Measurements from ENCODE around the gene TAPT1.
"Not testable (repeated sequence)": the region's sequence is repeated elsewhere in the genome, so short reads cannot be mapped to it uniquely, and the experiment has no call there.

Gene TAPT1

DNA sequence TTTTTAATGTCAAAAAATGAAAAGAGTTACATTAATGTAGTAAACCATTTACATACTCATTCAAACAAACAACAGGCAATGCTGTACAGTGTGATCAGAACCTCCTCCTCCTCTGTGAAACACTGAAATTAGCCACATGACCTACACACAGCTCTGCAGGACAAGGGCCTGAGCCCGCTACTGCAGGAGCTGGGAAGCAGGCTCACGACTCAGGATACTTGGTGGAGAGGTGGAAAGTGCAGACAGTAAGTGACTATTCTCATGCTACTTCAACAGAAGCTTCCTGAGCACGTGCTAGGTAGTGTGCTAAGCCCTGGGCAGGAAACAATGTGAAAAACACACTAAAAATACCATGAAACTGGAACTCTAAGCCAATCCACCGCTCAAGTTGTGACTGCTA lies 56.8 kb downstream of the TAPT1 start:
- DNase-seq (ENCODE audit: low read depth): no peak

GRCh38 chr4:16168710-16169388 lies 57.4 kb downstream of the TAPT1 start:
- no peak for DNase-seq (ENCODE audit: low read depth)

DNA sequence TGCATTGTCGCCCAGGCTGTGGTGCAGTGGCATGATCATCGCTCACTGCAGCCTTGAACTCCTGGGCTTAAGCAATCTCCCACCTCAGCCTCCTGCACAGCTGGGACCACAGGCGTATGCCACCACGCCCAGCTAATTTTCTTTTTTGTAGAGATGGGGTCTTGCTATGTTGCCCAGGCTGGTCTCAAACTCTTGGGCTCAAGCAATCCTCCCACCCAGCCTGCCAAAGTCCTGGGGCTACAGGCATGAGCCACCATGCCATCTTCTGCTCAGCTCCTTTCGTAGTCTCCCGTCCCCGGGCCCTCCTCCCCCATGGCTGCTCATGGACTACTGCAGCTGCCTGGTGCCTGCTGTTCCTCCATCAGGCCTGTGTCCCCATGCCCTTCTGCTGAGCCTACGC lies 58.1 kb downstream of the TAPT1 start:
- no peak for DNase-seq (ENCODE audit: low read depth)

GRCh38 chr4:16165931-16166330 lies 60.3 kb downstream of the TAPT1 start:
- DNase-seq (ENCODE audit: low read depth): no peak

DNA sequence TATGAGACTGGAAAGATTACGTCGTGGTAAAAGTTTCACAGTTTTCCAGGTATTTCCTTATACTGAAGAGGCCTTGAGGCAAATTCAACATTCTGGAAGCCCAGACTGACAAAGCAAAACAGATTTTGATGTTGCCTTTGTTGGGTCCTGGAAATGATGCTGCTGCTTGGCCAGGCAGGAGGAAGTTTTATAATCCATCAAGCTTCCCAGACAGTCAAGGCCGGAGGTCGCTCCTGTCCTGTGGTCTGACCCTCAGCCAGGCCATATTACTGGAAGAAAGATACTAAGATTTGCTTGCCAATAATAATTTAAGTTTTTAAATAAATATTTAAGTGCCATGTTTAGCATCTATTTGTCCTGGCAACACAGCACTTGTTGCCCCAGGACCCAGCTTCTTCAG lies 63.4 kb downstream of the TAPT1 start:
- no peak for DNase-seq (ENCODE audit: low read depth)

DNA sequence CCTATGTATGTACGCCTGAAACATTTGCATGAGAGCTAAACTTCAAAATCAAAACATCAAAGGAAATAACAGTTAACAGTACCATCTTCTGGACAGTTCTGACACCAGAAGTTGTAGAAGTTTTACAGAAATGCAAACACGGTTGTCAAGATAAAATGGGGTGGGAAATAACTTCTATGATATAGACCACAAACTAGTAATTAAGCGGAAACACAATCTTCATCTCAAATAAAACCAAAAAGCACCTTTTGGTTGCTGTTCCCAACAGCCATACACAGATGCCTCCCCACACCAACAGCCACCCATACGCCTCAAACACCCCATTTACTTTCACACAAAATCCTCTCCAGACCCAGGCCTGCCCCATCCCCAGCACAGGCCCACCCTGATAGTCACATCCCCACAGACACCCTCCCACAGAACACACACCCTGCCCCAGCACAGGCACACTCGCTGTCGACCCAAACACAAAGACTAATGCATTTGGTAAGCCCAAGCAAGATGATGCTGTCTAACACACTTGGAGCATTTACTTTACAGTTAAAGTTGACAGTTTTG lies 64.3 kb downstream of the TAPT1 start:
- DNase-seq (ENCODE audit: low read depth): no peak

DNA sequence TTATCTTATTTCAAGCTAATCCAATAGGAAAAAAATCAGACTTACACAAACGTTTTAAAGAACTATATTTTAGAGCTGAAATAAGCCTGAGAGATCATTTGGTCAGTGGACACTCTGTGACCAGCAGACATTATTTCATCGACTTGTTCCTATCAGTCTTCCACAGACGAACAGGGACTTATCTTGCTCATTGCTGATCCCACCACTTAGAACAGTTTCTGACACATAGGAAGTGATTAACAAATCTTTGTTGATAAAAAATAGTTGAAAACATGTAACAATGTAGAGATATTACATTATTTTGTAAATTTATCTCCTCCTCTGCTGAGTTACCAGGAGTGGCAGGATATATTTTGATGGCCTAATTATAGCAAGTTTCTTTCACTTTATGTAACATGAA lies 65.8 kb downstream of the TAPT1 start:
- no peak for DNase-seq (ENCODE audit: low read depth)

DNA sequence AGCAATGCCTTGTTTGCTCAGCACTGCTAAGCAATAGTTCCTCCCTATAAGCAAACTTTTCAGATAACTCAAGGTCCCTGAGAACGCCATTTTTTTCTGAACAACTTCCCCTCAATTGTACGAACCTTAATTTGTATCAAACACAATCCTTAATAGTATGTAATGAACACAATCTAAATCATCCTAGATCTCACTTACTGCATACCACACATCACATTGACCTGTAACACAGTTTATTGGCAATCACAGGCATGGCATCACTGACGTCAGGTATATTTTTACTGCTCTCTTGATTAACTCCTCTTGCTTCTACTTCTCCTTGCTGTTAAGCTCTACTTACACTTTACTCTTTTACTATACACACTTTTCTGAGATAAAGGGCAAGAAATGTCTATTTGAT lies 67.0 kb downstream of the TAPT1 start:
- no peak for DNase-seq (ENCODE audit: low read depth)

DNA sequence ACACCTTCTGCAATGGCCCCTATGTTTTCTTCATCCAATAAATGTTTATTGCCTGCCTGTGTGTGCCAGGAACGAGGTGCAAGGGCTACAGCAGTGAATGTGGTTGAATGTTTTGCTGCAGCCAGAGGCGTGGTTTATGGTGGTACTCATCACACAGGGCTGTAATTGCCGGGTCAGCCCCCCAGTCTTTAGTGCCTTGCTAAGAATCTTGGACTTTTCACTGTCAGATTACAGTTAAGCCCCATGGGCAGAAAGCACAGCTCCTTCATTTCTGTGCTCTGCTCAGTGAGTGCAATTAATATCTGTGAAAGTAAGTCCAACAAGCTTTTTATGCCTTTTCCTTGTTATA lies 67.8 kb downstream of the TAPT1 start:
- DNase-seq (ENCODE audit: low read depth): no peak

GRCh38 chr4:16157609-16158503 lies 68.4 kb downstream of the TAPT1 start:
- no peak for DNase-seq (ENCODE audit: low read depth)

GRCh38 chr4:16155528-16156169 lies 70.6 kb downstream of the TAPT1 start:
- no peak for DNase-seq (ENCODE audit: low read depth)

DNA sequence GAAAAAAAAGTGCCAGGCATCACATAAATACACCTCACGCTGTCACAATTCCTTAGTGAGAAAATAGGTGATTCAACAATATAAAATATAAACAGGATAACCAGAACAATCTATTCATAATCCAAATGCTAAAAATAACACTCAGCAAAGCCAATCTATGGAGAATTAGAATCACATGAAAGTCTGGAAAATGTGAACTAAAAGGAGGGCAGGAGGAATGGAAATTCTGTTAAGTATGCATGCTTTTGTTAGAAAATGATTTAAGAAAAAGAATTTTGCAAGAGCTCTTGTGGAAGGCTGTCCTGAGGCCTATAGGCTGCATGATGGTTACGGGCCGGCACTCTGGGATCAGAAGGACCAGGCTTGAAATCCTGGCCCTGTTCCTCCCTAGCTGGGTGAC lies 71.8 kb downstream of the TAPT1 start:
- no peak for DNase-seq (ENCODE audit: low read depth)

- peak; percentile 45 for DNase-seq (ENCODE audit: low read depth)
These were observed 75.6 kb downstream of the TAPT1 start for GRCh38 chr4:16150716-16151115.

GRCh38 chr4:16144913-16145312 lies 81.4 kb downstream of the TAPT1 start:
- DNase-seq (ENCODE audit: low read depth): not testable (repeated sequence)

GRCh38 chr4:16142598-16143310 lies 83.5 kb downstream of the TAPT1 start:
- no peak for DNase-seq (ENCODE audit: low read depth)

GRCh38 chr4:16140879-16141249 lies 85.4 kb downstream of the TAPT1 start:
- DNase-seq (ENCODE audit: low read depth): peak; percentile 83

DNA sequence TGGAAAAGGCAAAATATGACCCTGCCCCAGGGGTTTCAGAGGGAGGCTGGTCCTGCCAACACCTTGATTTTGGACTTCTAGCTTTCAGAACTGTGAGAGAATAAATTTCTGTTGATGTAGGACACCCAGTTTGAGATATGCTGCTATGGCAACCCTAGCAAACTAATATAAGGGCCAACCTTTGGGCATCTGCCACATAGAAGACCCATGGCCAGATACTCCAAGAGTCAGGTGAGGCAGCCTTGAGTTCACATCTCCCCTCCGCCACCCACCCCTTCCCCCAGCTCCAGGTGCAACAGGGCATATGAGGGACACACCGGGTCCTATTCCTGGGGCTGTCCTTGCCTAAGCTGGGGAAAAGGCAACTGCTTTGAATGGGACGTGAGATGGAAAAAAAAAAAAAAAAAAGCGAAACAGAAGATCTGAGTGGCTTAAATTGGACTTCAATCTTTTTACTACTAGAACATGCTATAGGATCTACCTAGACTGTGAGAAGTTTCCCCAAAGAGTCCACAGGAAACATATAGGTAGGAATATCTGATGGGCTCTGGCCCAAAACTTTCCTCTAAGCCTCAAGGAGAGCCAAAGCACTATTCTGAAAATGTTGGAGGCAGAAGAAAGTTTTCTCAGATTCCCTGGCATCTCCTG lies 85.9 kb downstream of the TAPT1 start:
- no peak for DNase-seq (ENCODE audit: low read depth)

DNA sequence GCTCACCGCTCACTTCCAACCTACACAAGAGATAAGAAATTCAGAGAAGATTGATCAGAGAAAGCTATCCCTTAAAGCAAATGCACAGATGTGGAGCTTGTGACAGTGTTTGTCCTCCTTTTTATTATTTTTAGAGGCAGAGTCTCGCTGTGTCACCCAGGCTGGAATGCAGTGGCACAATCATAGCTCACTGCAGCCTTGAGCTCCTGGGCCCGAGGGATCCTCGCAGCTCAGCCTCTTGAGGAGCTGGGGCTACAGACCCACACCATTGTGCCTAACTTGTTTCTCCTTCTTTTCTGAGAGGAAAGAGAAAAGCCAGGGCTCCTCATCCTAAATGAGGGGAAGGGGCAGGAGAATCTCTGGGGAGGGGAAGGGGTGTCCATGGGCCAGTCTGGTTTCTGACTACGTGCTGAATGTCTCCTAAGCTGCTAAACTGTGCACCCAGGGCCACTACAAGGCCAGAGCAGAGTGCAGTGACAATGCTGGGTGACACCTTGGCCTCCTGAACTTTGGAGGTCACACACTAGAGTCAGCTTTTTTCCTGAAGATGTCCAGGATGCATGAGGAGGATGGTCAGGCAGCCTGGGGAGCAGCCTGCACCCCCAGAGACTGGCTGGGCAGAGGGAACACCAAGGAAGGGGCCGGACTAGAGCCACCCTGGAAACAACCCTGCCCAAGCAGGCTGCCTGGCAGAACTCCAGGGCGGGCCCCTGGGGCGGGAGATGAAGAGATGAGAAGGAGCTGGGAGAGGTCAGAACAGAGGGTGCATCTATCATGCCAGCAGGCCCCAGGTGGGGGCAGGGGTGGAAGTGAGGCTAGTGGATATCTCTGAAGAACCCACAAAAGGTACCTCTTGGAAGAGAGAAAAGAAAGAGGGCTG lies 87.0 kb downstream of the TAPT1 start:
- no peak for DNase-seq (ENCODE audit: low read depth)

DNA sequence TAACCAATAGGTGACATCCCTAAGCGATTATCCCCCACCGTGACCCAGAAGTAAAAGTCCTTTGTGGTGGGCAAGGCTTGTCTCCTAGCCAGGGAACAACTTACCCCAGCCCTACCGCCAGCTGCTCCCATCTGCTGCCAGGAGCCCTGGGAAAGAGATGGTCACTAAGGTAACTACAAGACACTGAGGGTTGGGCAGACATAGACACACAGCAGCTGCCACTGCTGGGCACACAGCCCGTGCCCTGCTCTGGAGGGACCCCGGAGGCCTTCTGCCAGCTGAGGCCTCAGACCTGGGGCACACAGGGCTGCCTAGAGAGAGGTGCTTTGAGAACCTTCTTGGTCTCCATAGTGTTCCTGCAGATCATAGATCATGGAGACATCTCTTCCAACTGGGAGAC lies 89.4 kb downstream of the TAPT1 start:
- no peak for DNase-seq (ENCODE audit: low read depth)

GRCh38 chr4:16136311-16136710 lies 90.0 kb downstream of the TAPT1 start:
- no peak for DNase-seq (ENCODE audit: low read depth)

DNA sequence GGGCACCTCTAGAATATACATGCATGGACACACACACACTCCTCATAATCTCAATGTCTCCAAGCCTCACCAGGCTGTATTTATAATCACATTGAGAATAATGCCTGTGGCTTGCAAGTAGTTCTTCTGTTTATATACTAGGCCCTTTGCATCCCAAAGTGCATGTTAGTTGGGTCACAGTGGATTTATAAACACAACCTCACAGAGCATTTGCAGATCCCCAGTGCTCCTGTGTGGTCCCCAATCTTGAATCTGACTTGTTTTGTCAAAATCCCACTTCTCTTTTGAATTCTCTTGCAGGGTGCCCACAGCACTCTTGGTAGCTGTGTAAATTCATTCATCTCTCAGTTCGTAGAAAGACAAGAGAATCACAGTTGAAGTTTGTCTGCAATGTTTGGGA lies 92.9 kb downstream of the TAPT1 start:
- DNase-seq (ENCODE audit: low read depth): no peak

Data from ELR (cell line).